ENCODE results near the gene SPATA20. TPM values are rescaled to one million over a fixed set of nuclear protein-coding genes. Genes with fewer than 3 reads are reported as not detected.

The SPATA20 gene
- total and polyA plus RNA-seq, 2 of the 4 experiments (the other 2 are of a cell fraction), result 17.0 to 35.0 TPM

DNA sequence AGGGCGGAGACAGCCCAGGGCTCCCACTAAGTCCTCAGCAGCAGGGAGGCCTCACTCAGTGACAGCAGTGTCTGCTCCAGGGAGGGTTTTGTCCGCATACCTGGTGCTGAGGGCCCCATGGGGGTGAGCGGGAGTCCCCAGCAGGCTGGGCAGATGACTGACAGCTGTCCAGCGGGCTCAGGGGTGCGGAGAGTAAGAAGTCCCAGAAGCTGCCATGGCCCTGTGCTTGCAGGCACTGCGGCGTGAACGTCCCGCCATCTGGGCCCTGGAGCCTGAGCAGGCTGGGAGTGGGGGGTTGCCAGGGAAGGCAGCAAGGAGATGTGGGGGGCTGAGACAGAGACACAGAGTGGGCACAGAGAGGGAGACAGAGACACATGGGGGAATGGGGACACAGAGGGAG, 33.7 kb downstream of the SPATA20 start:
- H3K23ac ChIP-seq (ENCODE audit: low read depth, low read length), result no peak overlapping the region
- no peak overlapping the region for H2AFZ ChIP-seq (replicated peaks; ENCODE audit: low read length, poor library complexity)
- no peak overlapping the region for H4K91ac ChIP-seq (ENCODE audit: insufficient read depth, low read depth, low read length)
- ATAC-seq (ENCODE audit: low read depth), result no peak
- H3K27me3 ChIP-seq (ENCODE audit: control insufficient read depth, insufficient read depth, low read length), result peaks cover 73% of the 10 kb centered on the region
- no TSS peak for BruUV-seq (replicated peaks)
- no peak overlapping the region for H3K27ac ChIP-seq (ENCODE audit: insufficient read depth, low read length)
- H4K20me1 ChIP-seq (ENCODE audit: insufficient read depth, low read length), result no peaks in the 10 kb centered on the region
- intact Hi-C loops (cut with micrococcal nuclease) (no loop called here), in situ Hi-C loops (cut with MboI; ENCODE audit: low sequenced_read_pairs) (no loop called here), dilution Hi-C loops (cut with HindIII; ENCODE audit: low sequenced_read_pairs, unreplicated experiment) (no loop called here)
- H3K79me1 ChIP-seq (ENCODE audit: low read depth in 1 of 2, low read length in 2 of 2), result no peaks in the 10 kb centered on the region
- H2AK9ac ChIP-seq (replicated peaks; ENCODE audit: low read depth, low read length, poor library complexity), result no peak overlapping the region
- DNase-seq, result no peak
- ChIA-PET CTCF (no interaction called here), POLR2A (ENCODE audit: unreplicated experiment) (no interaction called here)
- H2BK20ac ChIP-seq (ENCODE audit: low read depth, low read length), result no peak overlapping the region
- no peak overlapping the region for H2BK5ac ChIP-seq (ENCODE audit: low read depth, low read length, poor library complexity, severe bottlenecking)
- no peak overlapping the region for H3K4me2 ChIP-seq (ENCODE audit: low read depth, low read length)
- H3K9ac ChIP-seq (ENCODE audit: low read depth, low read length), result no peak overlapping the region
- H3K36me3 ChIP-seq (ENCODE audit: control insufficient read depth, insufficient read depth, low read length), result no peaks in the 10 kb centered on the region
- H2AK5ac ChIP-seq (ENCODE audit: low read depth, low read length), result no peak overlapping the region
- no peak overlapping the region for H2BK15ac ChIP-seq (ENCODE audit: low read depth, low read length)
- no peaks in the 10 kb centered on the region for H3K9me1 ChIP-seq (ENCODE audit: insufficient read depth, low read length)
- no peak overlapping the region for H3K14ac ChIP-seq (replicated peaks; ENCODE audit: low read depth, low read length)
- H4K5ac ChIP-seq (ENCODE audit: low read depth, low read length), result no peak overlapping the region
- 93% methylated on average over 8 of the region's 9 CpGs; no CpG with 5 or more reads in 1 of the 2 experiments for WGBS, 2 experiments (ENCODE audit: extremely low coverage in 2 of 2, insufficient read length in 1 of 2)
- no peak overlapping the region for H2BK120ac ChIP-seq (ENCODE audit: low read depth, low read length)
- no peak overlapping the region for H4K8ac ChIP-seq (ENCODE audit: low read depth in 2 of 2, low read length in 2 of 2)
- H3K4me1 ChIP-seq (ENCODE audit: control insufficient read depth, insufficient read depth, low read length), result no peaks in the 10 kb centered on the region
- no peak overlapping the region for H3K4me3 ChIP-seq (ENCODE audit: insufficient read depth, low read depth, low read length)
- H3K9me3 ChIP-seq (ENCODE audit: control insufficient read depth, insufficient read depth, low read length), result no peaks in the 10 kb centered on the region
- H3K56ac ChIP-seq (ENCODE audit: extremely low read depth, insufficient read depth, low read length), result no peak overlapping the region
- H3K4ac ChIP-seq (ENCODE audit: low read depth, low read length), result no peak overlapping the region
- no peak for TF ChIP-seq MAZ (IDR thresholded peaks at IDR 0.05; ENCODE audit: borderline replicate concordance, low read depth, low read length)
- TF ChIP-seq RCOR1 (IDR thresholded peaks at IDR 0.05; ENCODE audit: insufficient replicate concordance, low read length), result no peak
- no peak for TF ChIP-seq USF2 (IDR thresholded peaks at IDR 0.05; ENCODE audit: low read depth, low read length)
- TF ChIP-seq RAD21 (IDR thresholded peaks at IDR 0.05; ENCODE audit: low read length), result no peak
- TF ChIP-seq BHLHE40 (IDR thresholded peaks at IDR 0.05; ENCODE audit: low read depth, low read length), result no peak
- TF ChIP-seq FOS (IDR thresholded peaks at IDR 0.05; ENCODE audit: low read depth, low read length), result no peak
- TF ChIP-seq POLR2A (IDR thresholded peaks at IDR 0.05; ENCODE audit: low read depth, low read length), result no peak
- no peak overlapping the region for H3K18ac ChIP-seq (ENCODE audit: low read depth, low read length)
